ENCODE data around the gene DLG1.
"Not testable (repeated sequence)": the region's sequence is repeated elsewhere in the genome, so short reads cannot be mapped to it uniquely, and the experiment has no call there.

Gene DLG1

GRCh38 chr3:197038679-197039462 is 259.5 kb downstream of the DLG1 start:
- Mint-ChIP-seq H3K4me3 (no peak overlapping the region), H3K27me3 (no peaks in the 10 kb centered on the region), H3K4me1 (ENCODE audit: low read depth) (no peaks in the 10 kb centered on the region), H3K27ac (no peak overlapping the region), H3K9me3 (no peaks in the 10 kb centered on the region), H3K36me3 (ENCODE audit: low read depth) (peaks cover 7% of the 10 kb centered on the region)
- no peak for DNase-seq

- Mint-ChIP-seq H3K36me3 (ENCODE audit: low read depth) (no peaks in the 10 kb centered on the region), H3K4me3 (no peak overlapping the region), H3K27me3 (peaks cover 16% of the 10 kb centered on the region), H3K4me1 (ENCODE audit: low read depth) (peaks cover 14% of the 10 kb centered on the region), H3K27ac (no peak overlapping the region), H3K9me3 (no peaks in the 10 kb centered on the region)
- DNase-seq = no peak
Observed at GRCh38 chr3:197035577-197035976, 262.8 kb downstream of the DLG1 start.

GRCh38 chr3:197034778-197035177 is 263.6 kb downstream of the DLG1 start:
- H3K4me3 Mint-ChIP-seq; H3K36me3 Mint-ChIP-seq (ENCODE audit: low read depth); H3K9me3 Mint-ChIP-seq; DNase-seq; H3K27ac Mint-ChIP-seq: not testable (repeated sequence)
- H3K27me3 Mint-ChIP-seq = peaks cover 21% of the 10 kb centered on the region
- peaks cover 19% of the 10 kb centered on the region for H3K4me1 Mint-ChIP-seq (ENCODE audit: low read depth)

- DNase-seq; H3K9me3 Mint-ChIP-seq; H3K36me3 Mint-ChIP-seq (ENCODE audit: low read depth); H3K4me3 Mint-ChIP-seq; H3K27ac Mint-ChIP-seq: not testable (repeated sequence)
- Mint-ChIP-seq H3K4me1 (ENCODE audit: low read depth) (peaks cover 23% of the 10 kb centered on the region), H3K27me3 (peaks cover 25% of the 10 kb centered on the region)
Observed at GRCh38 chr3:197033764-197034163, 264.6 kb downstream of the DLG1 start.

- Mint-ChIP-seq H3K36me3 (ENCODE audit: low read depth) (no peaks in the 10 kb centered on the region), H3K27ac (peak overlapping the region; percentile 59), H3K4me3 (no peak overlapping the region), H3K27me3 (peaks cover 30% of the 10 kb centered on the region), H3K4me1 (ENCODE audit: low read depth) (peaks cover 26% of the 10 kb centered on the region), H3K9me3 (no peaks in the 10 kb centered on the region)
- DNase-seq = no peak
Observed at GRCh38 chr3:197031315-197032285, 266.8 kb downstream of the DLG1 start.

GRCh38 chr3:197030379-197031314 is 267.8 kb downstream of the DLG1 start:
- peak overlapping the region; percentile 25 for H3K4me3 Mint-ChIP-seq
- DNase-seq = no peak
- H3K9me3 Mint-ChIP-seq = no peaks in the 10 kb centered on the region
- H3K36me3 Mint-ChIP-seq (ENCODE audit: low read depth) = no peaks in the 10 kb centered on the region
- peaks cover 32% of the 10 kb centered on the region for H3K27me3 Mint-ChIP-seq
- peak overlapping the region; percentile 59 for H3K27ac Mint-ChIP-seq
- H3K4me1 Mint-ChIP-seq (ENCODE audit: low read depth) = peaks cover 26% of the 10 kb centered on the region

GRCh38 chr3:197029511-197030167 is 268.8 kb downstream of the DLG1 start, which contains the start of gene MELTF:
Gene MELTF, minus strand, starts transcription at chr3:197029817. Its CDS starts 115 bp downstream, at chr3:197029702.
- peak; percentile 87 for DNase-seq
- peak within 1 kb of the TSS; percentile 75 for H3K4me3 Mint-ChIP-seq
- H3K4me1 Mint-ChIP-seq (ENCODE audit: low read depth) = peaks cover 26% of the 10 kb centered on the region
- peaks cover 40% of the 10 kb centered on the region for H3K27me3 Mint-ChIP-seq
- no peaks in the 10 kb centered on the region for H3K36me3 Mint-ChIP-seq (ENCODE audit: low read depth)
- no peaks in the 10 kb centered on the region for H3K9me3 Mint-ChIP-seq
- peak within 1 kb of the TSS; percentile 57 for H3K27ac Mint-ChIP-seq

- no peaks in the 10 kb centered on the region for H3K36me3 Mint-ChIP-seq (ENCODE audit: low read depth)
- peaks cover 46% of the 10 kb centered on the region for H3K27me3 Mint-ChIP-seq
- no peaks in the 10 kb centered on the region for H3K9me3 Mint-ChIP-seq
- H3K4me3 Mint-ChIP-seq = peak overlapping the region; percentile 75
- peak; percentile 53 for DNase-seq
- peaks cover 26% of the 10 kb centered on the region for H3K4me1 Mint-ChIP-seq (ENCODE audit: low read depth)
- H3K27ac Mint-ChIP-seq = peak overlapping the region; percentile 57
Observed at GRCh38 chr3:197028728-197029510, 269.5 kb downstream of the DLG1 start.

- Mint-ChIP-seq H3K4me3 (peak overlapping the region; percentile 75), H3K36me3 (ENCODE audit: low read depth) (no peaks in the 10 kb centered on the region), H3K9me3 (no peaks in the 10 kb centered on the region), H3K27me3 (peaks cover 54% of the 10 kb centered on the region), H3K4me1 (ENCODE audit: low read depth) (peaks cover 34% of the 10 kb centered on the region), H3K27ac (no peak overlapping the region)
- DNase-seq = no peak
Observed at GRCh38 chr3:197027896-197028727, 270.3 kb downstream of the DLG1 start.

- DNase-seq = no peak
- Mint-ChIP-seq H3K36me3 (ENCODE audit: low read depth) (no peaks in the 10 kb centered on the region), H3K27ac (no peak overlapping the region), H3K9me3 (no peaks in the 10 kb centered on the region), H3K27me3 (peaks cover 62% of the 10 kb centered on the region), H3K4me1 (ENCODE audit: low read depth) (peaks cover 38% of the 10 kb centered on the region), H3K4me3 (no peak overlapping the region)
Observed at GRCh38 chr3:197027151-197027895, 271.1 kb downstream of the DLG1 start.

GRCh38 chr3:197026481-197026866 is 271.9 kb downstream of the DLG1 start:
- H3K4me1 Mint-ChIP-seq (ENCODE audit: low read depth) = peaks cover 33% of the 10 kb centered on the region
- no peaks in the 10 kb centered on the region for H3K36me3 Mint-ChIP-seq (ENCODE audit: low read depth)
- H3K27ac Mint-ChIP-seq = no peak overlapping the region
- no peak overlapping the region for H3K4me3 Mint-ChIP-seq
- peaks cover 61% of the 10 kb centered on the region for H3K27me3 Mint-ChIP-seq
- no peak for DNase-seq
- H3K9me3 Mint-ChIP-seq = no peaks in the 10 kb centered on the region

Data from activated T-cell treated with anti-CD3 and anti-CD28 coated beads, Interleukin-2, amount 50 U/mL, for 24 hours (primary cell).